ENCODE measurements around the gene CYP19A1.

Gene CYP19A1

GRCh38 chr15:51374131-51374530 is 35.7 kb upstream of the CYP19A1 start:
- Histone ChIP-seq H3K27ac (ENCODE audit: extremely low read depth, low read depth, low read length) (no peak overlapping the region), H3K4me3 (ENCODE audit: low read depth, low read length) (no peak overlapping the region), H3K36me3 (ENCODE audit: control insufficient read depth in 2 of 2, insufficient read depth in 1 of 2, low read length in 2 of 2) (no peaks in the 10 kb centered on the region), H3K4me1 (ENCODE audit: control insufficient read depth, insufficient read depth, low read length) (no peaks in the 10 kb centered on the region), H3K9me3 (ENCODE audit: control insufficient read depth, insufficient read depth, low read depth, low read length) (no peaks in the 10 kb centered on the region)
- CTCF ChIA-PET: interaction anchor here (1.4 kb wide), 1 partner anchor 211 kb away, joined by 3 read pairs; no protein-coding TSS in a partner anchor
- TF ChIP-seq ZNF626 (tag by site-specific recombination; IDR thresholded peaks at IDR 0.05) (no peak), ZNF629 (tag by site-specific recombination; IDR thresholded peaks at IDR 0.05) (no peak), ZNF175 (tag by site-specific recombination; IDR thresholded peaks at IDR 0.05) (no peak), CTCF (tag by site-specific recombination; IDR thresholded peaks at IDR 0.05) (no peak), PBX3 (CRISPR knock-in tag; IDR thresholded peaks at IDR 0.05) (no peak)
- POLR2A ChIA-PET: no interaction called here

GRCh38 chr15:51371266-51371665 is 32.9 kb upstream of the CYP19A1 start:
- Histone ChIP-seq H3K27ac (ENCODE audit: extremely low read depth, low read depth, low read length) (no peak overlapping the region), H3K4me1 (ENCODE audit: control insufficient read depth, insufficient read depth, low read length) (peaks cover 8% of the 10 kb centered on the region; the same call in 1 of the 2 replicates), H3K9me3 (ENCODE audit: control insufficient read depth, insufficient read depth, low read depth, low read length) (no peaks in the 10 kb centered on the region), H3K36me3 (ENCODE audit: control insufficient read depth in 2 of 2, insufficient read depth in 1 of 2, low read length in 2 of 2) (no peaks in the 10 kb centered on the region), H3K4me3 (ENCODE audit: low read depth, low read length) (no peak overlapping the region)
- ChIA-PET POLR2A (no interaction called here), CTCF (no interaction called here)
- TF ChIP-seq GLIS1 (tag by site-specific recombination; IDR thresholded peaks at IDR 0.05) (no peak), ZEB2 (tag by site-specific recombination; IDR thresholded peaks at IDR 0.05) (no peak), ZNF26 (tag by site-specific recombination; IDR thresholded peaks at IDR 0.05) (no peak)

GRCh38 chr15:51369451-51369761 is 31.0 kb upstream of the CYP19A1 start:
- no peaks in the 10 kb centered on the region for H3K9me3 ChIP-seq (ENCODE audit: control insufficient read depth, insufficient read depth, low read depth, low read length)
- ChIA-PET CTCF (interaction anchor here (0.8 to 2.0 kb wide), 5 partner anchors 10 to 206 kb away, joined by 3 to 8 read pairs (median 5); no protein-coding TSS in a partner anchor), POLR2A (no interaction called here)
- TF ChIP-seq ZNF704 (tag by site-specific recombination; IDR thresholded peaks at IDR 0.05): no peak
- TF ChIP-seq ZNF513 (tag by site-specific recombination; IDR thresholded peaks at IDR 0.05): no peak
- TF ChIP-seq YY1 (tag by site-specific recombination; IDR thresholded peaks at IDR 0.05): no peak
- TF ChIP-seq IKZF3 (tag by site-specific recombination; IDR thresholded peaks at IDR 0.05): no peak
- TF ChIP-seq ZFP3 (tag by site-specific recombination; IDR thresholded peaks at IDR 0.05; ENCODE audit: low read depth): no peak
- TF ChIP-seq ZNF426 (tag by site-specific recombination; IDR thresholded peaks at IDR 0.05): no peak
- no peak for TF ChIP-seq ZNF324 (tag by site-specific recombination; IDR thresholded peaks at IDR 0.05)
- TF ChIP-seq KLF17 (tag by site-specific recombination; IDR thresholded peaks at IDR 0.05): no peak
- TF ChIP-seq ZNF645 (tag by site-specific recombination; IDR thresholded peaks at IDR 0.05): no peak
- no peak for TF ChIP-seq ZNF335 (tag by site-specific recombination; conservative IDR thresholded peaks at IDR 0.05)
- no peak for TF ChIP-seq ZNF155 (tag by site-specific recombination; IDR thresholded peaks at IDR 0.05)
- peaks cover 8% of the 10 kb centered on the region; the same call in 1 of the 2 replicates for H3K4me1 ChIP-seq (ENCODE audit: control insufficient read depth, insufficient read depth, low read length)
- H3K36me3 ChIP-seq (ENCODE audit: control insufficient read depth in 2 of 2, insufficient read depth in 1 of 2, low read length in 2 of 2): no peaks in the 10 kb centered on the region
- no peak overlapping the region for H3K4me3 ChIP-seq (ENCODE audit: low read depth, low read length)
- H3K27ac ChIP-seq (ENCODE audit: extremely low read depth, low read depth, low read length): no peak overlapping the region
